ENCODE results near the gene SPATA6.
"Not testable (repeated sequence)": the region's sequence is repeated elsewhere in the genome, so short reads cannot be mapped to it uniquely, and the experiment has no call there.

Gene SPATA6

DNA sequence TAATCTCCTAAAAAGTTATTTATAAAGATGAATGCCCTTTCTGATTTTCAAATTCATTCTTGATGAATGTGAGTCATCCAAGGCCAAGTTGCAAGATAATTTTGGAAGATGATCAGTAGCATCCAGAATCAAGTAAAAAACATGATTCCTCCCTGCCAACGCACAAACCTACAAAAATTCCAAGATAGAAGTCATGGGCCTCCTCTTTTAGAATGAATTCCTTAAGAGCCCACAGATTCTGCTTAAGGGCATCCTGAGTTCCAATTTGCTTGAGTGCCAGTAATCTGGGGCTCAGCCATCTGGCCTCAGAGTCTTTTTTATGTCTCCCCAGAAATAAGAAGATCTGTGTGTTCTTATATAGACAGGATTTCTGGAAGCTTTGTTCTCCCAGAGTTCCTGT is 23.2 kb upstream of the SPATA6 start:
- DNase-seq (ENCODE audit: low read depth): no peak
- no peak overlapping the region for H3K4me3 ChIP-seq (ENCODE audit: low read length)
- TF ChIP-seq CTCF (conservative IDR thresholded peaks at IDR 0.05; ENCODE audit: low read depth, low read length): no peak

DNA sequence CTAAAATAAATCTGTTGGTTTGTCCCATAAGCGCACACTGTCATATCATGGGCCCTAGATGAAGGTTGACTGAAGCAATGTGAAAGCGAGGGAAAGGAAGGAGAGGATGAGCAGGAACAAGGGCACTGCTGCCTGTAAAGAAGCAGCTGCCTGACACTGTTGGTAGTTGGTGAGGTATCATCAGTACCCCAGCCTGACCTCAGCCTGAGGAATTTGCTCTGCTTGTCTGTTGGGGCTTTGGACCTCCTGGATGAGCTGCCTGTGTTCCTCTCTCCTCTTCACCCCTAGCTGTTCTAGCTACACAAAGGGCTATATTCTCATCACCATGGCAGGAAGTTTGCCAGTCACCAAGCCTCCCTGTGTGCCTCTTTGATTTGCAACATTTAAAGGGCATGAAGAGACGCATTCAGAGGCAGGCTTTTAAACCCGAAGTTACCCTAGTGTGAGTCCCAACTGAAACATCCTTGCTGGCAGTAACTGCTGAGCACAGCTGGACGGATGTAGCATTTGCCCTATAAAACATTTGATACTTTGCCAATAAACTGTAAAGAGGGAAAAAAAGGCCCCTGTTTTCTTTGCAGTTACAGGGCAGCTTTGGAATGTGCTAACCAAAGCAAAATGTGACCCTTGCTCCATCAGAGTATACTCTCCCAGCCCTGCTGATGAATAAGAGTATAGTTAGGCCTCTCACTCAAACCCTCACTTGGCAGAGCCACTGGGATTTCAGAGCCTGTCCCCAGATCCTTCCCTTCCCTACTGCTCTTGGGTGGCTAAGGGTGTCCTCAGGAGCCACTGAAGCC is 22.2 kb upstream of the SPATA6 start:
- H3K4me3 ChIP-seq (ENCODE audit: low read length): no peak overlapping the region
- no peak for TF ChIP-seq CTCF (conservative IDR thresholded peaks at IDR 0.05; ENCODE audit: low read depth, low read length)
- peak; percentile 68 for DNase-seq (ENCODE audit: low read depth)

DNA sequence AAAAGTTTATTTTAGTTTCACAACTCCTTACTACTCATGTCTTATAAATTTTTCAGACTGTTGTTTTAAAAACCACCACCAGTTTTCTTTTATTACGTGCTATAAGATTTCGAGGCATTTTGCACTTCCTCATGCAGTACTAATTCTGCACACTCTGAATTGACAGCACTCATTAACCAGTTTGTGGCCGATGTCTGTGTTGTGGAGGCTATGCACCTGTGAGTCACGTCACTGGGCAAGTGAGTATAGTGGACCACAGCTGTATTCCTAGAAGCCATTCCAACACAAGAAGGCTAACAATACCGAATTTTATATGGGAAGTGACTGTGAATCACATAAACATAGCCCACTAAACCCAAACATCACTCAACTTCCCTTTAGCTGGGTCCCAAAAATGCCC is 21.0 kb upstream of the SPATA6 start:
- TF ChIP-seq CTCF (conservative IDR thresholded peaks at IDR 0.05; ENCODE audit: low read depth, low read length): no peak
- H3K4me3 ChIP-seq (ENCODE audit: low read length): no peak overlapping the region
- no peak for DNase-seq (ENCODE audit: low read depth)

- no peak overlapping the region for H3K4me3 ChIP-seq (ENCODE audit: low read length)
- no peak for DNase-seq (ENCODE audit: low read depth)
- no peak for TF ChIP-seq CTCF (conservative IDR thresholded peaks at IDR 0.05; ENCODE audit: low read depth, low read length)
Observed at GRCh38 chr1:48492392-48492791, 20.4 kb upstream of the SPATA6 start.

DNA sequence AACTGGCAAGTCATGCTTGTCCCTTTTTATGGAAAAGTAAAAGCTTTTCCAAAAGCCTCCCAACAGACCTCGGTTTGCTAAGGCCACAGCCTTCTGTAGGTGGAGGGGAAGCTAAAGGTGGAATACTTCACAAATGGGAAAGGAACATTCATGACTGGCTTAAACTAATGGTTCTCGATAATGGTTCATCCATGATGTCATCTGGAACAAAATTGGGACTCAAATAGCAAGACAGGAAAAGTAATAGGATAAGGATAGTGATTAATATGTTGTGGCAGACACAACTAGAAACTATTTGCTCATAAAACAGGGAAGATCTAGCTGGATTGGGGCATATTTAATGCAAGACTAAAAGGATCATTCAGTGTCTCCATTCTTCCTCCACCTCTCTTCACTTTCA is 16.7 kb upstream of the SPATA6 start:
- H3K4me3 ChIP-seq (ENCODE audit: low read length): no peak overlapping the region
- no peak for TF ChIP-seq CTCF (conservative IDR thresholded peaks at IDR 0.05; ENCODE audit: low read depth, low read length)
- DNase-seq (ENCODE audit: low read depth): no peak

DNA sequence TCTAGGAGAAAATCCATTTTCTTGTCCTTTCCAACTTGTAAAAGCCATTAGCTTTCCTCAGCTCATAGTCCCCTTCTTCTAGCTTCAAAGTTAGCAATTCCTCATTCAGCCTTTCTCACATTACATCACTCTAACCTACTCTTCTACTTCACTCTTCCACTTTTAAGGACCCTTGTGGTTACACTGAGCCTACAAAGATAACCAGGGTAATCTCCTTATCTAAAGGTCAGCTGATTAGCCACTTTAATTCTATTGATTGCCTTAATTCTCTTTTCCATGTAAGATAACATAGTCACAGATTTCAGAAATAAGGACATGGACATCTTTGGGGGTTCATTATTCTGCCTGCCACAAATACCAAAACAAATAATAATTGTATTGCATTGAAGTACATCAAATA is 8.5 kb upstream of the SPATA6 start:
- DNase-seq (ENCODE audit: low read depth): no peak
- no peak for TF ChIP-seq CTCF (conservative IDR thresholded peaks at IDR 0.05; ENCODE audit: low read depth, low read length)
- no peak overlapping the region for H3K4me3 ChIP-seq (ENCODE audit: low read length)

- not testable (repeated sequence) for DNase-seq (ENCODE audit: low read depth); H3K4me3 ChIP-seq (ENCODE audit: low read length)
Observed at GRCh38 chr1:48480023-48480422, 8.0 kb upstream of the SPATA6 start.
